GM12892 (cell line): ENCODE data around the gene ST6GALNAC4.
"Not testable (repeated sequence)": the region's sequence is repeated elsewhere in the genome, so short reads cannot be mapped to it uniquely, and the experiment has no call there.

Experiments used
- DNase-seq: peaks from one replicate; pipeline ENCODE4 v3.0.0; 2011; ENCODE audit not compliant: insufficient read length
- FAIRE-seq: peaks from 2 replicates; lab custom pipeline; 2011; peaks lifted over from hg19 to GRCh38; lab: Jason Lieb, UNC
- POLR2A ChIP-seq: IDR thresholded peaks from 2 replicates; pipeline ENCODE4 v1.6.1; 2011; ENCODE audit warnings: low read depth, low read length, control low read depth
- POLR2AphosphoS5 ChIP-seq: IDR thresholded peaks from 2 replicates; pipeline ENCODE4 v1.6.1; 2011; ENCODE audit warnings: low read depth, low read length, control low read depth
- TAF1 ChIP-seq: IDR thresholded peaks from 2 replicates; pipeline ENCODE4 v1.6.1; 2011; ENCODE audit warnings: low read depth, mild to moderate bottlenecking, control low read depth, low read length, borderline replicate concordance

The ST6GALNAC4 gene

DNA sequence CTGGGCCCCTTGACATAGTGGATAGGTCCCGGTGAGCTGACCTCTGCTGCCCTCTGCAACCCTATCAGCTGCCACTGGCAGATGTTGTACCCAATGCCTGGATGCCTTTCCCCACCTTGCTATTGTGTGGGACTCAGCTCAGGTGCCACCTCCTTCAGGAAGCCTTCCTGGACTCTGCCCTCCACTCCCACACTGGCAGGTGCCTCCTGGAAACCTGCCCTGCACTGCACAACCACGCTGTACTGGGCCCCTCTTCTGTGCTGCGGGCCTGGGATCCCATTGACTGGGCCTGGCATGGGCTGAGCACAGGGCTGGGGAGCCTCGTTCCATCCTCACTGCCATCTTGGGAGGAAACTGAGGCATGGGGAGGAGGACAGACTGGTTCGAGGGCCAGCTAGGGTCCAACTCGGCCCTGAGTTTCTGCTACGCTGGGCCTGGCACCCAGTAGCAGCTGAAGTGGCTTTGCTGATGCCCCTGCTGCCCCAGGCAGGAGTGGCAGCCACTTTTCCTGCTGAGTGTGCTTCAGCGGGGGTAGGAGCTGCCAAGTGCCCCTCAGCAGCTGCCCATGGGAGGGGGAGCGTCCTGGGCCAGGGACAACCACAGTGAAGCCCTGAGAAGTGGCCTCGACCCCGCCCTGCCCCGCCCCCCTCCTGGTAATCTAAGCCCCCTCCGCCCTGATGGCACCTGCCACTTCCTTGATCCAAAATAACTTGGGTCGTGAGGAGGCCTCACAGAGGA, 40.6 kb downstream of the ST6GALNAC4 start:
- no peak for TF ChIP-seq POLR2AphosphoS5
- no peak for TF ChIP-seq POLR2A
- no peak for TF ChIP-seq TAF1
- no peak for FAIRE-seq
- DNase-seq, result no peak

GRCh38 chr9:127875306-127875966, 41.4 kb downstream of the ST6GALNAC4 start:
- TF ChIP-seq TAF1 (no peak), POLR2A (no peak), POLR2AphosphoS5 (no peak)
- FAIRE-seq (no peak), DNase-seq (no peak)

GRCh38 chr9:127874301-127875221, 42.3 kb downstream of the ST6GALNAC4 start:
- TF ChIP-seq POLR2AphosphoS5 (no peak), TAF1 (no peak), POLR2A (no peak)

DNA sequence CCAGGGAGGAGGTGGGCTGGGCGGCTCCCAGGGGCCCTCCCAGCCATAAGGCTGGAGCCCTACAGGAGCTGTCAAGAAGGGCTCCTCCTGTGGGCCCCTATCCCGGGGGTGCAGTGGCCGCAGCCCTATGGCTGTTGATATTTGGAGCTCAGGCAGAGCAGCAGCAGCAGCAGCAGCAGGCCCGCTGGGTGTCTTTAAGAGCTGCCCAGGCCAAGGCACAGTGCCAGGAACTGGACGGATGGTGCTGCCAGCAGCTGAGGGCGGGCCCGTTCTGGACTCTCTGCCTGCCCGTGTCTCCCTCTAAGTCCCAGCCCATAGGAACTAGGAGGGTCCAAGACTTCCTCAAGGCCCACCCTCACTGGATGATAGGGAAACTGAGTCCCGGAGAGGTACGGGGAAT, 43.0 kb downstream of the ST6GALNAC4 start:
- DNase-seq (no peak), FAIRE-seq (no peak)
- no peak for TF ChIP-seq TAF1
- no peak for TF ChIP-seq POLR2AphosphoS5
- no peak for TF ChIP-seq POLR2A

More at GRCh38 chr9:127874301-127875221, 42.3 kb downstream of the ST6GALNAC4 start:
- no peak for FAIRE-seq
- DNase-seq, result no peak

DNA sequence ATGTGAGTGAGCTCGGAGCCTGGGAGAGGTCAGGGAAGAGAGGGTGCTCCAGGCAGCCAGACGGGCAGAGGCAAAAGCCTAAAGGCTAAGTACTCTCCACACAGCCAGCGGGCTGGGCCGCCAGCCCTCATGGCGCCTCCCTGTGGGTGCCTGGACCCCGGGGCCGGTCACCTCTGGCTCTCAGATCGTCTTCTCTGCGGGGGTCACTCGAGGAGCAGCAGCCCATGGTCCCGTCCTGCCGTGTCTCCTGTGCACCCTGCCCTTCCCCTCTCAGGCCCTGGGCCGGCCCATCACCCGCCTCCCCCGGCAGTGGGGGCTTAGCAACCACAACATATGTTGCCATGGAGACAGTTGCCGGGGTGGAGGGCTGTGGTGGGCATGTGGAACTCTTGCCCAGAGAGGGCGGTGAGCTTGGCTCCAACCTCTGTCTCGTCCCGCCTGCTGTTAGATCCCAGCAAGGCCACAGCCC, 43.6 kb downstream of the ST6GALNAC4 start:
- TF ChIP-seq POLR2AphosphoS5 (no peak), POLR2A (no peak), TAF1 (no peak)
- DNase-seq (no peak), FAIRE-seq (no peak)

- TF ChIP-seq POLR2A, result no peak
- no peak for TF ChIP-seq TAF1
- no peak for TF ChIP-seq POLR2AphosphoS5
- no peak for FAIRE-seq
- DNase-seq, result no peak
Observed at GRCh38 chr9:127872369-127873222, 44.2 kb downstream of the ST6GALNAC4 start.

GRCh38 chr9:127871531-127871930, 45.3 kb downstream of the ST6GALNAC4 start:
- no peak for DNase-seq
- FAIRE-seq, result no peak
- TF ChIP-seq POLR2A (no peak), POLR2AphosphoS5 (no peak), TAF1 (no peak)

DNA sequence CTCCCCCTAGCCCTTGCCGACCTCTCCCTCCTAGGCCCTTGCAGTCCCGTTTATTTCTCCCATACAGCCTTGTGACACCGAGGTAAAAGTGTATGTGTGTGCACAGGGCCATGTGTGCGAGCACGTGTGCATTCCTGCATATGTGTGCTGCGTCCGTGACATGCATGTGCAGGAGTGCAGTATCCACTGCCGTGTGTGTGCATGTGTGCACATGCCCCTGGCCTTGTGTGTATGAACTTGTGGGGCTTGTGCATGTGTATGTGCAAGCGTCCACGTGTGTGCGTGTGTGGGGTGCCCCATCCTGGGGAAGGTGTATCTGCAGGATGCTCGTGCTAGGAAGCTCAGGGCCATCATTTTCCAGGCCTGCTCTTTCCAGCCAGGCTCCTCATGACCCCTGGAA, 46.0 kb downstream of the ST6GALNAC4 start:
- no peak for TF ChIP-seq POLR2A
- TF ChIP-seq TAF1, result no peak
- no peak for TF ChIP-seq POLR2AphosphoS5
- DNase-seq (no peak), FAIRE-seq (no peak)

DNA sequence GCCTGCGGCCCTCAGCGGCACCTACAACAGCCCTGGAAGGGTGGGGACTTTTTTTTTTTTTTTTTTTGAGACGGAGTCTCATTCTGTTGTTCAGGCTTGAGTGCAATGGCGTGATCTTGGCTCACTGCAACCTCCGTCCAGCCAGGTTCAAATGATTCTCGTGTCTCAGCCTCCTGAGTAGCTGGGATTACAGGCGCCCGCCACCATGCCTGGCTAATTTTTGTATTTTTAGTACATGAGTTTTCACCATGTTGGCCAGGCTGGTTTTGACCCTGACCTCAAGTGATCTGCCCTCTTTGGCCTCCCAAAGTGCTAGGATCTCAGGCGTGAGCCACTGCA, 46.7 kb downstream of the ST6GALNAC4 start:
- not testable (repeated sequence) for DNase-seq, FAIRE-seq

GRCh38 chr9:127869310-127870152, 47.3 kb downstream of the ST6GALNAC4 start:
- DNase-seq, result peak; percentile 97
- FAIRE-seq, result peak; percentile 96
- no peak for TF ChIP-seq POLR2A
- TF ChIP-seq TAF1, result no peak
- no peak for TF ChIP-seq POLR2AphosphoS5
